HK-2 (cell line): ENCODE results near the gene TMEM129.

Experiments
- DNase-seq: peaks from one replicate; pipeline ENCODE4 v3.0.0-alpha.2; 2018; ENCODE audit not compliant: unreplicated experiment

The TMEM129 gene

DNA sequence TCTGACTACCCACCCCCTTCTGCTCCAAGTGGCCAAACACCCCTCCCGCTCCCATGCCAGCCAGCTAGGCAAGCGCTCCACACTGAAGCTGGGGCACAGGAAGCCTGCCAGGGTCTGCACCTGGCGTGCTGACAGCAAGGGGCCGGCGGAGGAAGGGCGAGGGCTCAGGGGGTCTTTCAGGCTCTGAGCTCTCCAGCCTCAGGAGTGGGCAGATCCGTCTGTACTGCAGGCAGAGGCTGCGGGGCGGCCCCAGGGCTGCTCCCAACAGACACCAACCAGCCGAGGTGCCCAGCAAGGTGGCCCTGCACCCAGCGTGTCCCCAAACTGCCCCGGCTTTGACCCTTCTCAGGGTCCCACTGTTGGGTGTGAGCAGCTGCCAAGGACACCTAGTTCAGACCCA lies 51.9 kb downstream of the TMEM129 start:
- no peak for DNase-seq

DNA sequence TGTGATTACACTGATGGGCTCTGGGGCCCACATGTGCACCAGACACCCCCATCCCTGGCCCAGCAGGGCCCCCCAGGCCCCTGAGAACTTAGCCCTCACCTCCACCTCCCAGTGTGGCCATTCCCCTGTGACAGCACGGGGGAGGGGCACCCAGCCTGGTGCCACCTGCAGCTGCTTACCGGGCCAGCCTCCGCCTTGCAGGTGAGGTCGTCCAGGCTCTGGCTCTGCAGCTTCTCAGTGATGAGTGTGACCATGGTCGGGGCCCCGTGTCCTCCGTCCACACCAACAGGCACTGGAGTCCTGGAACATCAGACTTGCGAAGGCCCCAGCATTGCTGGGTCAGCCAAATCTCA lies 52.7 kb downstream of the TMEM129 start:
- no peak for DNase-seq

DNA sequence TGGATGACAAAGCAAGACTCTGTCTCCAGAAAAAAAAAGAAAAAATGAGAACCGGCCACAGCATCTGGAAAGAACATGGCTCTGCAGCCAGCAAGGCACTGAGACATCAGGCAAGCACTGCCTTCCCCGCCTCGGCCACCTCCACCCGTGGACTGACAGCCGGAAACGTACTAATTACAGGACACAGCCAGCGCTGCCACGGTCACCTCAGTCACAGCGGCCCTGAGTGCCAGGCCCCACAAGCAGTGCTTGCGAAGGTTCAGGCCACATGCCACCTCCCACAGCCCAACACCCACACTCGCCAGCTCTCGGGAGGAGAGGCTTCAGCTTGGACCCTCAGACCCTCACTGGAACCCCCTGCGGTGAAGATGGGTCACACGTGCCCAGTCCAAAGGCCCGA lies 53.9 kb downstream of the TMEM129 start:
- DNase-seq: no peak

DNA sequence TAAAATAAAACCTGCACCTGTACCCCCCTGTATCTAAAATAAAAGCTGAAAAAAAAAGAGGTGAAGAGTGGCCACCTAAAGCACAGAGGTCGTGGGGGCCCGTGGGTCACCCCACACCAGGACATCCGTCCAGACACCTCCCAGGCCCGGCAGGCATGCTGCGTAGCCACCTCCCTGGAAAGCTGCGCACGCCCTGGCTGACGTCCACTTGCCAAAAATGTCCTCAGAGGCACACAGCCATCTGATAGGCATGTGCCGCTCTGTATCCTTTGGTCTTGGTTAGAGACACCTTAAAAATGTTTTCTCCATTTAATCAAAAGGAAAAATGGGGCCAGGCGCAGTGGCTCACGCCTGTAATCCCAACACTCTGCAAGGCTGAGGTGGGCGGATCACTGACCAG lies 54.7 kb downstream of the TMEM129 start:
- no peak for DNase-seq
